Muscle of back (tissue), 11 donors: ENCODE measurements around the gene PREP. TPM values are rescaled to one million over a fixed set of nuclear protein-coding genes. Genes with fewer than 3 reads are reported as not detected.
"Not testable (repeated sequence)": the region's sequence is repeated elsewhere in the genome, so short reads cannot be mapped to it uniquely, and the experiment has no call there.

Experiments
- DNase-seq, 3 donors: peaks; one replicate each; pipeline versions ENCODE4 v3.0.0 to v3.0.0-alpha.2; 2013
- polyA plus RNA-seq, 10 donors: library from polyadenylated mRNA; unstranded; fragments of 120-200 nt; gene quantifications; one replicate each; pipeline ENCODE4 v1.2.1, GENCODE V29; 2013; ENCODE audit not compliant: insufficient read length in 10 of 10

The PREP gene
- polyA plus RNA-seq, 10 donors, result 32.7 to 47.4 (median 37.7) TPM

- DNase-seq, result no peak
These were observed 54.0 kb downstream of the PREP start for GRCh38 chr6:105348897-105349296.

GRCh38 chr6:105346052-105346451, 56.8 kb downstream of the PREP start:
- peak in 1 of 3 donors; percentile 61 for DNase-seq

- no peak for DNase-seq
These were observed 57.4 kb downstream of the PREP start for GRCh38 chr6:105345506-105345905.

- DNase-seq, result no peak
These were observed 58.0 kb downstream of the PREP start for GRCh38 chr6:105344881-105345370.

GRCh38 chr6:105338350-105338983, 64.4 kb downstream of the PREP start:
- DNase-seq, result not testable (repeated sequence)

- DNase-seq, result peak in 1 of 3 donors; percentile 35
These were observed 65.9 kb downstream of the PREP start for GRCh38 chr6:105336986-105337385.

- DNase-seq, result no peak
These were observed 70.3 kb downstream of the PREP start for GRCh38 chr6:105332576-105332975.

GRCh38 chr6:105331927-105332326, 71.0 kb downstream of the PREP start:
- DNase-seq, result no peak

- DNase-seq, result no peak
These were observed 72.0 kb downstream of the PREP start for GRCh38 chr6:105330913-105331312.

GRCh38 chr6:105330364-105330763, 72.5 kb downstream of the PREP start:
- no peak for DNase-seq

- DNase-seq, result peak; percentile 49 to 73 (median 51)
These were observed 75.8 kb downstream of the PREP start for GRCh38 chr6:105326833-105327770.

GRCh38 chr6:105326216-105326615, 76.7 kb downstream of the PREP start:
- peak in 2 of 3 donors; percentile 49 to 51 for DNase-seq

GRCh38 chr6:105324386-105324950, 78.4 kb downstream of the PREP start:
- peak in 2 of 3 donors; percentile 33 to 66 for DNase-seq

- DNase-seq, result peak in 1 of 3 donors; percentile 38
These were observed 80.2 kb downstream of the PREP start for GRCh38 chr6:105322499-105323225.

GRCh38 chr6:105321728-105322127, 81.2 kb downstream of the PREP start:
- no peak for DNase-seq

- no peak for DNase-seq
These were observed 81.7 kb downstream of the PREP start for GRCh38 chr6:105321207-105321606.

- no peak for DNase-seq
These were observed 82.1 kb downstream of the PREP start for GRCh38 chr6:105320765-105321164.

GRCh38 chr6:105320271-105320670, 82.6 kb downstream of the PREP start:
- no peak for DNase-seq

GRCh38 chr6:105319331-105319730, 83.6 kb downstream of the PREP start:
- DNase-seq, result no peak

- DNase-seq, result no peak
These were observed 84.2 kb downstream of the PREP start for GRCh38 chr6:105318660-105319059.
